H9 (cell line): ENCODE measurements around the gene TRIM32. TPM values are rescaled to one million over a fixed set of nuclear protein-coding genes. Genes with fewer than 3 reads are reported as not detected.

Source experiments
- DNase-seq: peaks from one replicate; pipeline ENCODE4 v3.0.0-alpha.2; 2017
- H2AFZ ChIP-seq: one replicate; pipeline ENCODE4 v1.6.1; 2013; ENCODE audit warnings: mild to moderate bottlenecking, low read length, control low read depth, moderate library complexity
- H2AK5ac ChIP-seq: 2 replicates; pipeline ENCODE4 v1.6.1; 2013; ENCODE audit warnings: low read length, control low read depth, mixed read lengths; ENCODE audit not compliant: insufficient read length
- H2BK120ac ChIP-seq: one replicate; pipeline ENCODE4 v1.6.1; 2013; ENCODE audit warnings: low read depth, mild to moderate bottlenecking, low read length, control low read depth, inconsistent platforms; ENCODE audit not compliant: poor library complexity, severe bottlenecking
- H2BK12ac ChIP-seq: 2 replicates; pipeline ENCODE4 v1.6.1; 2013; ENCODE audit warnings: low read length, control low read depth, mixed read lengths, low read depth; ENCODE audit not compliant: insufficient read length
- H2BK15ac ChIP-seq: 2 replicates; pipeline ENCODE4 v1.6.1; 2013; ENCODE audit warnings: low read depth, low read length, control low read depth
- H2BK20ac ChIP-seq: one replicate; pipeline ENCODE4 v1.6.1; 2013; ENCODE audit warnings: low read depth, mild to moderate bottlenecking, low read length, control low read depth, inconsistent platforms; ENCODE audit not compliant: poor library complexity, severe bottlenecking
- H2BK5ac ChIP-seq: 2 replicates; pipeline ENCODE4 v1.6.1; 2013; ENCODE audit warnings: low read length, control low read depth, mixed read lengths; ENCODE audit not compliant: insufficient read length
- H3K14ac ChIP-seq: 2 replicates; pipeline ENCODE4 v1.6.1; 2013; ENCODE audit warnings: low read length, control low read depth; ENCODE audit not compliant: insufficient read depth
- H3K18ac ChIP-seq: 2 replicates; pipeline ENCODE4 v1.6.1; 2013; ENCODE audit warnings: low read depth, mild to moderate bottlenecking, mixed read lengths, low read length, control low read depth; ENCODE audit not compliant: insufficient read length
- H3K23ac ChIP-seq: 2 replicates; pipeline ENCODE4 v1.6.1; 2013; ENCODE audit warnings: low read length, control low read depth, mixed read lengths, low read depth; ENCODE audit not compliant: insufficient read length
- H3K23me2 ChIP-seq: 2 replicates; pipeline ENCODE4 v1.6.1; 2013; ENCODE audit warnings: low read depth, mild to moderate bottlenecking, mixed read lengths, low read length, control low read depth; ENCODE audit not compliant: insufficient read length, poor library complexity, severe bottlenecking
- H3K27ac ChIP-seq: 2 replicates; pipeline ENCODE4 v1.5.1; 2013; ENCODE audit warnings: low read length, control low read depth, mixed read lengths, low read depth; ENCODE audit not compliant: insufficient read length
- H3K27me3 ChIP-seq: 2 replicates; pipeline ENCODE4 v1.6.1; 2013; ENCODE audit warnings: low read length, control low read depth, inconsistent platforms; ENCODE audit not compliant: insufficient read depth
- H3K4ac ChIP-seq: 2 replicates; pipeline ENCODE4 v1.6.1; 2013; ENCODE audit warnings: low read depth, mild to moderate bottlenecking, control low read depth, inconsistent platforms, low read length, moderate library complexity
- H3K4me1 ChIP-seq: 2 replicates; pipeline ENCODE4 v1.6.1; 2013; ENCODE audit warnings: low read length, control low read depth, inconsistent platforms; ENCODE audit not compliant: insufficient read depth
- H3K4me2 ChIP-seq: 2 replicates; pipeline ENCODE4 v1.6.1; 2013; ENCODE audit warnings: low read length, control low read depth, mixed read lengths; ENCODE audit not compliant: insufficient read length, insufficient read depth
- H3K56ac ChIP-seq: 2 replicates; pipeline ENCODE4 v1.6.1; 2013; ENCODE audit warnings: low read depth, mild to moderate bottlenecking, mixed read lengths, low read length, control low read depth; ENCODE audit not compliant: insufficient read length
- H3K79me1 ChIP-seq: 2 replicates; pipeline ENCODE4 v1.6.1; 2013; ENCODE audit warnings: low read depth, mild to moderate bottlenecking, moderate library complexity, low read length, control low read depth, inconsistent platforms; ENCODE audit not compliant: insufficient read depth, poor library complexity, severe bottlenecking
- H3K79me2 ChIP-seq: 2 replicates; pipeline ENCODE4 v1.6.1; 2013; ENCODE audit warnings: low read length, control low read depth, inconsistent platforms; ENCODE audit not compliant: insufficient read depth
- H3K9ac ChIP-seq: 2 replicates; pipeline ENCODE4 v1.6.1; 2013; ENCODE audit warnings: low read length, control low read depth, mixed read lengths; ENCODE audit not compliant: insufficient read length; ENCODE audit errors: extremely low read depth
- H3K9me3 ChIP-seq: one replicate; pipeline ENCODE4 v1.6.1; 2013; ENCODE audit warnings: low read depth, low read length, inconsistent platforms; ENCODE audit not compliant: control insufficient read depth
- H3T11ph ChIP-seq: one replicate; pipeline ENCODE4 v1.6.1; 2013; ENCODE audit warnings: mild to moderate bottlenecking, low read length, control low read depth, inconsistent platforms
- H4K20me1 ChIP-seq: one replicate; pipeline ENCODE4 v1.6.1; 2013; ENCODE audit not compliant: control insufficient read depth, insufficient read length, insufficient read depth
- H4K5ac ChIP-seq: 2 replicates; pipeline ENCODE4 v1.6.1; 2013; ENCODE audit warnings: low read depth, mild to moderate bottlenecking, mixed read lengths, low read length, control low read depth; ENCODE audit not compliant: insufficient read length
- H4K8ac ChIP-seq: replicated peaks from 2 replicates; pipeline ENCODE4 v1.6.1; 2013; ENCODE audit warnings: low read length, control low read depth, mixed read lengths, low read depth; ENCODE audit not compliant: insufficient read length
- H4K91ac ChIP-seq: 2 replicates; pipeline ENCODE4 v1.6.1; 2013; ENCODE audit warnings: low read depth, mild to moderate bottlenecking, moderate library complexity, mixed read lengths, low read length, control low read depth; ENCODE audit not compliant: insufficient read length
- H3K27ac Mint-ChIP-seq, 3 experiments: 2 replicates in 2 of 3; 3 replicates in 1 of 3; pipeline ENCODE4 v1.8.0; 2020 to 2021; ENCODE audit warnings: mixed read lengths in 3 of 3, mild to moderate bottlenecking in 1 of 3, moderate library complexity in 1 of 3
- H3K27me3 Mint-ChIP-seq: 2 replicates; pipeline ENCODE4 v1.8.0; 2021; ENCODE audit warnings: low read depth, mild to moderate bottlenecking, moderate library complexity, mixed read lengths
- H3K36me3 Mint-ChIP-seq, 3 experiments: 2 replicates in 2 of 3; 3 replicates in 1 of 3; pipeline ENCODE4 v1.8.0; 2020 to 2021; ENCODE audit warnings: low read depth in 3 of 3, mixed read lengths in 3 of 3; ENCODE audit not compliant: insufficient read depth in 1 of 3
- H3K4me1 Mint-ChIP-seq, 2 experiments: 2 replicates each; pipeline ENCODE4 v1.8.0; 2020; ENCODE audit warnings: mixed read lengths in 2 of 2
- H3K4me3 Mint-ChIP-seq, 2 experiments: 2 replicates in 1 of 2; 3 replicates in 1 of 2; pipeline ENCODE4 v1.8.0; 2020 to 2021; ENCODE audit warnings: mild to moderate bottlenecking in 2 of 2, mixed read lengths in 2 of 2, moderate library complexity in 1 of 2
- H3K9me3 Mint-ChIP-seq, 2 experiments: 2 replicates in 1 of 2; 3 replicates in 1 of 2; pipeline ENCODE4 v1.8.0; 2020; ENCODE audit warnings: mild to moderate bottlenecking in 2 of 2, mixed read lengths in 2 of 2, moderate library complexity in 1 of 2
- CTCF ChIP-seq: fragments of 200-600 bp; sonication (generic); conservative IDR thresholded peaks from 3 replicates; pipeline ENCODE4 v1.8.0; 2021; ENCODE audit warnings: antibody characterized with exemption, mild to moderate bottlenecking
- WGBS: extraction: QIAGEN DNeasy Blood & Tissue Kit; methylation state at CpG from one replicate; pipeline ENCODE4 v1.1.7; 2013; ENCODE audit warnings: missing lambda C conversion rate, low lambda C conversion rate, mixed read lengths; ENCODE audit not compliant: insufficient read length; ENCODE audit errors: extremely low coverage; 5-methylcytosine and 5-hydroxymethylcytosine counted together
- total RNA-seq: library from RNA; stranded (reverse); gene quantifications from 2 replicates; pipeline ENCODE4 v1.2.1, GENCODE V29; 2021

The TRIM32 gene
- total RNA-seq, 1 experiment from 2014 or later, result 12.9 TPM

GRCh38 chr9:116717150-116717549 is 30.0 kb downstream of the TRIM32 start:
- no peak overlapping the region for H3K4ac ChIP-seq
- H3K4me2 ChIP-seq, result no peak overlapping the region
- H2BK20ac ChIP-seq, result no peak overlapping the region
- H3K79me2 ChIP-seq, result no peaks in the 10 kb centered on the region
- DNase-seq, result no peak
- H4K8ac ChIP-seq, result no peak overlapping the region
- H3K56ac ChIP-seq, result no peak overlapping the region
- no peak overlapping the region for H2BK120ac ChIP-seq
- no peak overlapping the region for H3K23ac ChIP-seq
- peaks cover 11% of the 10 kb centered on the region; the same call in 1 of the 2 replicates for H3K4me1 ChIP-seq
- H2AFZ ChIP-seq, result no peak overlapping the region
- no peaks in the 10 kb centered on the region for H3K9me3 Mint-ChIP-seq
- H2BK5ac ChIP-seq, result no peak overlapping the region
- no peak overlapping the region for H2BK15ac ChIP-seq
- no peak overlapping the region for H2BK12ac ChIP-seq
- no peak overlapping the region for H3K18ac ChIP-seq
- H3K4me1 Mint-ChIP-seq, result peaks cover 31 to 42% of the 10 kb centered on the region in 2 experiments
- peaks cover 0 to 4% (median 0%) of the 10 kb centered on the region in 3 experiments; a peak in 2 of 7 replicates for H3K36me3 Mint-ChIP-seq
- H2AK5ac ChIP-seq, result no peak overlapping the region
- no CpG with 5 or more reads among the region's 7 CpGs for WGBS
- no peaks in the 10 kb centered on the region for H3K79me1 ChIP-seq
- H3K9me3 ChIP-seq, result no peaks in the 10 kb centered on the region
- no peak overlapping the region for H4K91ac ChIP-seq
- H3K14ac ChIP-seq, result no peak overlapping the region
- no peak for TF ChIP-seq CTCF
- no peak overlapping the region for H3K4me3 Mint-ChIP-seq
- H3K9ac ChIP-seq, result no peak overlapping the region
- no peaks in the 10 kb centered on the region; the same call in 1 of the 2 replicates for H3K27me3 Mint-ChIP-seq
- H3K27ac Mint-ChIP-seq, result no peak overlapping the region
- no peaks in the 10 kb centered on the region for H3K23me2 ChIP-seq
- no peaks in the 10 kb centered on the region for H3K27me3 ChIP-seq
- H4K5ac ChIP-seq, result no peak overlapping the region
- no peak overlapping the region for H3K27ac ChIP-seq
- no peak overlapping the region for H3T11ph ChIP-seq
- H4K20me1 ChIP-seq, result no peaks in the 10 kb centered on the region
